Gastroesophageal sphincter (tissue), 3 donors: ENCODE data around the gene POLR2M.

Experiments used
- CTCF ChIP-seq, 4 experiments: fragments of 200-600 bp in 2 of 4; fragments of 450-650 bp in 2 of 4; sonication (generic) in 1 of 4; IDR thresholded peaks; one replicate each; pipeline ENCODE4 v1.5.1; 2017 to 2019; ENCODE audit warnings: antibody characterized with exemption in 4 of 4, mild to moderate bottlenecking in 2 of 4, moderate library complexity in 2 of 4
- EP300 ChIP-seq: sonication (generic); formaldehyde crosslinking; IDR thresholded peaks from one replicate; pipeline ENCODE4 v1.6.1; 2017; ENCODE audit warnings: antibody characterized with exemption, mild to moderate bottlenecking
- POLR2A ChIP-seq, 2 donors: fragments of 450-650 bp; IDR thresholded peaks; one replicate each; pipeline ENCODE4 v1.6.1; 2017; ENCODE audit warnings: antibody characterized with exemption in 2 of 2, mild to moderate bottlenecking in 2 of 2, moderate library complexity in 1 of 2

GRCh38 chr15:57657619-57658018 lies 48.9 kb upstream of the POLR2M start:
- TF ChIP-seq CTCF (IDR thresholded peaks at IDR 0.05) = no peak
- TF ChIP-seq POLR2A (IDR thresholded peaks at IDR 0.05) = no peak
- no peak for TF ChIP-seq EP300
